ACC112 (cell line): ENCODE data around the gene KCNK13.
"Not testable (repeated sequence)": the region's sequence is repeated elsewhere in the genome, so short reads cannot be mapped to it uniquely, and the experiment has no call there.

Experiments
- H2AFZ ChIP-seq: fragments of 200-600 bp; sonication (generic); one replicate; pipeline ENCODE4 v1.6.0; 2017; ENCODE audit warnings: antibody characterized with exemption, low read length; ENCODE audit not compliant: unreplicated experiment
- H3K27ac ChIP-seq: fragments of 200-600 bp; sonication (generic); 2 replicates; pipeline ENCODE4 v1.5.1; 2014; ENCODE audit warnings: low read depth, mild to moderate bottlenecking, antibody characterized with exemption, low read length, moderate library complexity
- H3K27me3 ChIP-seq: fragments of 200-600 bp; sonication (generic); 2 replicates; pipeline ENCODE4 v1.6.1; 2014; ENCODE audit warnings: mild to moderate bottlenecking, antibody characterized with exemption, low read length, moderate library complexity, mixed read lengths; ENCODE audit not compliant: insufficient read depth
- H3K36me3 ChIP-seq: fragments of 200-600 bp; sonication (generic); 2 replicates; pipeline ENCODE4 v1.6.1; 2016; ENCODE audit warnings: mild to moderate bottlenecking, antibody characterized with exemption, low read length, moderate library complexity, mixed read lengths; ENCODE audit not compliant: insufficient read depth
- H3K4me1 ChIP-seq: fragments of 200-600 bp; sonication (generic); one replicate; pipeline ENCODE4 v1.6.1; 2016; ENCODE audit warnings: low read length, mixed read lengths; ENCODE audit not compliant: insufficient read depth, unreplicated experiment, control insufficient read depth
- H3K4me3 ChIP-seq: fragments of 200-600 bp; sonication (generic); 2 replicates; pipeline ENCODE4 v1.5.1; 2014; ENCODE audit warnings: mild to moderate bottlenecking, low read depth, low read length
- H3K79me2 ChIP-seq: fragments of 200-600 bp; sonication (generic); one replicate; pipeline ENCODE4 v1.6.0; 2016; ENCODE audit warnings: low read length; ENCODE audit not compliant: control insufficient read depth, unreplicated experiment, insufficient read depth

The KCNK13 gene

GRCh38 chr14:90191585-90191984 is 129.8 kb downstream of the KCNK13 start:
- no peak overlapping the region for H3K27ac ChIP-seq
- H3K27me3 ChIP-seq: peaks cover 48% of the 10 kb centered on the region
- H3K79me2 ChIP-seq: no peaks in the 10 kb centered on the region
- no peak overlapping the region for H2AFZ ChIP-seq
- H3K36me3 ChIP-seq: no peaks in the 10 kb centered on the region
- no peak overlapping the region for H3K4me3 ChIP-seq
- H3K4me1 ChIP-seq: no peaks in the 10 kb centered on the region

- H3K36me3 ChIP-seq: no peaks in the 10 kb centered on the region
- no peaks in the 10 kb centered on the region for H3K79me2 ChIP-seq
- peaks cover 43% of the 10 kb centered on the region for H3K27me3 ChIP-seq
- no peak overlapping the region for H3K4me3 ChIP-seq
- H3K27ac ChIP-seq: no peak overlapping the region
- no peaks in the 10 kb centered on the region for H3K4me1 ChIP-seq
- H2AFZ ChIP-seq: no peak overlapping the region
Measured at GRCh38 chr14:90193925-90194324, 132.1 kb downstream of the KCNK13 start.

- no peak overlapping the region for H3K4me3 ChIP-seq
- H3K79me2 ChIP-seq: no peaks in the 10 kb centered on the region
- no peaks in the 10 kb centered on the region for H3K36me3 ChIP-seq
- H3K27me3 ChIP-seq: peaks cover 42% of the 10 kb centered on the region
- H2AFZ ChIP-seq: no peak overlapping the region
- no peaks in the 10 kb centered on the region for H3K4me1 ChIP-seq
- H3K27ac ChIP-seq: no peak overlapping the region
Measured at GRCh38 chr14:90194706-90195105, 132.9 kb downstream of the KCNK13 start.

GRCh38 chr14:90198541-90199060 is 136.8 kb downstream of the KCNK13 start:
- H3K27ac ChIP-seq: no peak overlapping the region
- no peaks in the 10 kb centered on the region for H3K4me1 ChIP-seq
- H3K4me3 ChIP-seq: no peak overlapping the region
- no peaks in the 10 kb centered on the region for H3K36me3 ChIP-seq
- H3K79me2 ChIP-seq: no peaks in the 10 kb centered on the region
- peaks cover 73% of the 10 kb centered on the region for H3K27me3 ChIP-seq
- H2AFZ ChIP-seq: no peak overlapping the region

GRCh38 chr14:90200546-90200945 is 138.8 kb downstream of the KCNK13 start:
- not testable (repeated sequence) for H3K79me2 ChIP-seq, H3K36me3 ChIP-seq, H3K4me1 ChIP-seq, H3K27ac ChIP-seq, H2AFZ ChIP-seq, H3K4me3 ChIP-seq
- peaks cover 78% of the 10 kb centered on the region for H3K27me3 ChIP-seq

GRCh38 chr14:90201344-90201743 is 139.6 kb downstream of the KCNK13 start:
- H3K79me2 ChIP-seq: no peaks in the 10 kb centered on the region
- H3K4me3 ChIP-seq: no peak overlapping the region
- no peaks in the 10 kb centered on the region for H3K36me3 ChIP-seq
- peaks cover 79% of the 10 kb centered on the region for H3K27me3 ChIP-seq
- no peak overlapping the region for H2AFZ ChIP-seq
- H3K27ac ChIP-seq: no peak overlapping the region
- H3K4me1 ChIP-seq: no peaks in the 10 kb centered on the region

- H3K36me3 ChIP-seq: no peaks in the 10 kb centered on the region
- H3K4me1 ChIP-seq: no peaks in the 10 kb centered on the region
- H2AFZ ChIP-seq: no peak overlapping the region
- H3K4me3 ChIP-seq: no peak overlapping the region
- H3K79me2 ChIP-seq: no peaks in the 10 kb centered on the region
- peaks cover 61% of the 10 kb centered on the region for H3K27me3 ChIP-seq
- no peak overlapping the region for H3K27ac ChIP-seq
Measured at GRCh38 chr14:90204516-90204915, 142.7 kb downstream of the KCNK13 start.

GRCh38 chr14:90213099-90213748 is 151.4 kb downstream of the KCNK13 start:
- H3K4me3 ChIP-seq: no peak overlapping the region
- H2AFZ ChIP-seq: no peak overlapping the region
- no peaks in the 10 kb centered on the region for H3K79me2 ChIP-seq
- H3K27me3 ChIP-seq: peaks cover 44% of the 10 kb centered on the region
- H3K36me3 ChIP-seq: no peaks in the 10 kb centered on the region
- H3K4me1 ChIP-seq: no peaks in the 10 kb centered on the region
- no peak overlapping the region for H3K27ac ChIP-seq

GRCh38 chr14:90228478-90228877 is 166.7 kb downstream of the KCNK13 start:
- Histone ChIP-seq H3K36me3 (no peaks in the 10 kb centered on the region), H3K4me1 (no peaks in the 10 kb centered on the region), H3K27ac (no peak overlapping the region), H2AFZ (no peak overlapping the region), H3K79me2 (no peaks in the 10 kb centered on the region), H3K4me3 (no peak overlapping the region), H3K27me3 (peaks cover 41% of the 10 kb centered on the region)

GRCh38 chr14:90229942-90230341 is 168.1 kb downstream of the KCNK13 start:
- not testable (repeated sequence) for H3K27ac ChIP-seq, H3K79me2 ChIP-seq, H3K36me3 ChIP-seq, H3K4me3 ChIP-seq, H2AFZ ChIP-seq, H3K4me1 ChIP-seq
- H3K27me3 ChIP-seq: peaks cover 35% of the 10 kb centered on the region
